DOHH2 (cell line): ENCODE data around the gene CYTH1.

ENCODE experiments used
- H3F3A ChIP-seq: fragments of 200-600 bp; sonication (generic), shearing (Covaris generic); 2 replicates; pipeline ENCODE4 v1.6.0; 2016; ENCODE audit warnings: antibody characterized with exemption, mild to moderate bottlenecking; ENCODE audit not compliant: control insufficient read depth, insufficient read depth
- H3K27ac ChIP-seq: fragments of 200-600 bp; sonication (generic); 2 replicates; pipeline ENCODE4 v1.5.1; 2014; ENCODE audit warnings: low read depth, mild to moderate bottlenecking, low read length, moderate library complexity
- H3K27me3 ChIP-seq: fragments of 200-600 bp; sonication (generic); 2 replicates; pipeline ENCODE4 v1.6.1; 2014; ENCODE audit warnings: mild to moderate bottlenecking, low read length, mixed read lengths; ENCODE audit not compliant: control insufficient read depth
- H3K36me3 ChIP-seq: fragments of 200-600 bp; sonication (generic); 2 replicates; pipeline ENCODE4 v1.6.1; 2014; ENCODE audit warnings: mild to moderate bottlenecking, low read length, moderate library complexity, mixed read lengths; ENCODE audit not compliant: control insufficient read depth
- H3K4me1 ChIP-seq: fragments of 200-600 bp; sonication (generic); 2 replicates; pipeline ENCODE4 v1.6.1; 2014; ENCODE audit warnings: mild to moderate bottlenecking, low read length, mixed read lengths; ENCODE audit not compliant: control insufficient read depth
- H3K4me2 ChIP-seq: fragments of 200-600 bp; sonication (generic); 2 replicates; pipeline ENCODE4 v1.6.0; 2014; ENCODE audit warnings: mild to moderate bottlenecking, low read length, moderate library complexity
- H3K4me3 ChIP-seq: fragments of 200-600 bp; sonication (generic); 2 replicates; pipeline ENCODE4 v1.5.1; 2014; ENCODE audit warnings: mild to moderate bottlenecking, low read length, mixed read lengths
- H3K79me2 ChIP-seq: fragments of 200-600 bp; sonication (generic); 2 replicates; pipeline ENCODE4 v1.6.1; 2014; ENCODE audit warnings: mild to moderate bottlenecking, low read length, mixed read lengths; ENCODE audit not compliant: control insufficient read depth
- H3K9me2 ChIP-seq: fragments of 200-600 bp; sonication (generic); replicated peaks from 2 replicates; pipeline ENCODE4 v1.6.1; 2014; ENCODE audit warnings: mild to moderate bottlenecking, low read length, mixed read lengths; ENCODE audit not compliant: control insufficient read depth
- H3K9me3 ChIP-seq: fragments of 200-600 bp; sonication (generic); 2 replicates; pipeline ENCODE4 v1.6.1; 2014; ENCODE audit warnings: antibody characterized with exemption, low read length, mixed read lengths; ENCODE audit not compliant: control insufficient read depth, insufficient read depth
- H4K20me1 ChIP-seq: fragments of 200-600 bp; sonication (generic); 2 replicates; pipeline ENCODE4 v1.6.0; 2014; ENCODE audit warnings: low read depth, mild to moderate bottlenecking, antibody characterized with exemption, low read length, moderate library complexity; ENCODE audit not compliant: control insufficient read depth, insufficient read depth
- CTCF ChIP-seq: fragments of 200-600 bp; sonication (generic); IDR thresholded peaks from one replicate; pipeline ENCODE4 v1.5.1; 2014; ENCODE audit warnings: antibody characterized with exemption, mild to moderate bottlenecking, low read depth, low read length; ENCODE audit not compliant: poor library complexity, severe bottlenecking
- EZH2phosphoT487 ChIP-seq: fragments of 200-600 bp; sonication (generic); IDR thresholded peaks from 2 replicates; pipeline ENCODE4 v1.6.1; 2017; ENCODE audit warnings: borderline replicate concordance, mild to moderate bottlenecking, antibody characterized with exemption, low read length, moderate library complexity, mixed read lengths

CYTH1 gene

DNA sequence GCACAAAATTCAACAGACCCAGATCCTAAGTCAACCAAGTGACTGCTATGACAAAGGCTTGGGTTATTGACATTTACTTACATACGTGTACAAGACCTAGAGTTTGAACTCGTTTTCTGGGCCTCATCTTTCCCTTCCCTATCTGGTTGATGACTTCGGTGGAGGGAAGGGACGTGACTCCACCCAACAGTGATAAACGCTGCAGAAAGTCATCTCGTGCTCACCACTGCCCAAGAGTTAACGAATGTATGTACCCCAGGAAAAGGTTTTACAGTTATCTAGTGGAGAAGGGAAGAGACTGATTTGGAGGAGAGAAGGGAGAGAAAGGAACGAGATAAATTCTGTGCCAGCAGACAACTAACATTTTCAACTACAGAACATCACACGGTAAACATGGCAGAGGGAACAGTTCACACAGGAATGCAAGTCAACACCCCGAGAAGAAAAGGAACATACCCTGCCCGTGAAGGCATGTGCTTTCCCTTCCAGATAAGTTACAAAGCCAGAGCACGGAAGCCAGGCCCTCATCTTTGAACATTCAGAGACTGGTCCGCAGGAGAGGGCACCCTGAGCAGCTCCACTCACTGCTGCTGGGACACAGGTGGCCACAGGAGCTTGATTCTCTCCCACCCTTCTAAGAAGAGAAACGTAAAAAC lies 13.9 kb upstream of the CYTH1 start:
- H3K9me2 ChIP-seq: no peaks in the 10 kb centered on the region
- peaks cover 2% of the 10 kb centered on the region; the same call in 1 of the 2 replicates for H3K79me2 ChIP-seq
- no peak overlapping the region for H3K27ac ChIP-seq
- H3K4me1 ChIP-seq: no peaks in the 10 kb centered on the region
- no peaks in the 10 kb centered on the region for H3K27me3 ChIP-seq
- H3K4me2 ChIP-seq: no peak overlapping the region
- H3K4me3 ChIP-seq: no peak overlapping the region
- H3F3A ChIP-seq: no peaks in the 10 kb centered on the region
- no peaks in the 10 kb centered on the region for H3K9me3 ChIP-seq
- TF ChIP-seq EZH2phosphoT487 (no peak), CTCF (no peak)
- no peaks in the 10 kb centered on the region for H4K20me1 ChIP-seq
- H3K36me3 ChIP-seq: peaks cover 87% of the 10 kb centered on the region

- TF ChIP-seq CTCF (no peak), EZH2phosphoT487 (no peak)
- no peaks in the 10 kb centered on the region for H4K20me1 ChIP-seq
- H3F3A ChIP-seq: 0 out of 2 replicates have a peak, but pooled peaks cover 3% of the 10 kb centered on the region
- no peaks in the 10 kb centered on the region for H3K27me3 ChIP-seq
- H3K36me3 ChIP-seq: peaks cover 84% of the 10 kb centered on the region
- no peaks in the 10 kb centered on the region for H3K9me2 ChIP-seq
- no peak overlapping the region for H3K4me3 ChIP-seq
- H3K79me2 ChIP-seq: peaks cover 2% of the 10 kb centered on the region; the same call in 1 of the 2 replicates
- no peak overlapping the region for H3K4me2 ChIP-seq
- H3K9me3 ChIP-seq: no peaks in the 10 kb centered on the region
- no peaks in the 10 kb centered on the region for H3K4me1 ChIP-seq
- H3K27ac ChIP-seq: no peak overlapping the region
Measured at GRCh38 chr17:78794864-78795640, 13.0 kb upstream of the CYTH1 start.

DNA sequence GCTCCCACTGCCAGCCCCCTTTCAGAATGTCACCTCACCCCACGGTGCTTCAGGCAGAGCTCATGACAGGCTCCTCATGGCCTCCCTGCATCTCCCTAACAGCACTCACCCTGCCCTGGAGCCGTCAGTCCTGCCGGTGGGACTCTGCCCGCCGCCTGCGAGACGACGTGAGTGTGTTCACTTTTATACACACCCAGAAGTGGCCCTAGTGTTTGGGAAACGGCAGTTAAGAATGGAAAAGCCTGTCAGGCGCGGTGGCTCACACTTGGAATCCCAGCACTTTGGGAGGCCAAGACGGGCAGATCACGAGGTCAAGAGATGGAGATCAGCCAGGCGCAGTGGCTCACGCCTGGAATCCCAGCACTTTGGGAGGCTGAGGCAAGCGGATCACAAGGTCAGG lies 12.3 kb upstream of the CYTH1 start:
- Histone ChIP-seq H3K4me1 (no peaks in the 10 kb centered on the region), H3K79me2 (peaks cover 2% of the 10 kb centered on the region; the same call in 1 of the 2 replicates), H3K4me2 (no peak overlapping the region), H3K9me3 (no peaks in the 10 kb centered on the region), H3K36me3 (peaks cover 81% of the 10 kb centered on the region), H3K9me2 (no peaks in the 10 kb centered on the region), H3K27ac (no peak overlapping the region), H3K27me3 (no peaks in the 10 kb centered on the region), H4K20me1 (no peaks in the 10 kb centered on the region), H3F3A (0 out of 2 replicates have a peak, but pooled peaks cover 3% of the 10 kb centered on the region), H3K4me3 (no peak overlapping the region)
- TF ChIP-seq CTCF (no peak), EZH2phosphoT487 (no peak)
